ENCODE results near the gene EHBP1L1. TPM values are rescaled to one million over a fixed set of nuclear protein-coding genes. Genes with fewer than 3 reads are reported as not detected.

The EHBP1L1 gene
- total RNA-seq, 2 donors from 2014 or later: 6.2 to 9.8 TPM

- no peaks in the 10 kb centered on the region for H3K9me3 Mint-ChIP-seq
- H3K4me1 Mint-ChIP-seq: no peaks in the 10 kb centered on the region
- H3K36me3 Mint-ChIP-seq (ENCODE audit: low read depth): peaks cover 64% of the 10 kb centered on the region
- no peaks in the 10 kb centered on the region for H3K27me3 Mint-ChIP-seq (ENCODE audit: insufficient read depth)
- peaks cover 70% of the 10 kb centered on the region for H3K36me3 ChIP-seq (ENCODE audit: control insufficient read depth, insufficient read depth, low read length)
- H3K4me3 ChIP-seq (ENCODE audit: low read length): no peak overlapping the region
- H3K9ac ChIP-seq (ENCODE audit: extremely low read depth, low read length, poor library complexity, severe bottlenecking): no peak overlapping the region
- no peak overlapping the region for H3K4me3 Mint-ChIP-seq
- TF ChIP-seq, protein P1, sequence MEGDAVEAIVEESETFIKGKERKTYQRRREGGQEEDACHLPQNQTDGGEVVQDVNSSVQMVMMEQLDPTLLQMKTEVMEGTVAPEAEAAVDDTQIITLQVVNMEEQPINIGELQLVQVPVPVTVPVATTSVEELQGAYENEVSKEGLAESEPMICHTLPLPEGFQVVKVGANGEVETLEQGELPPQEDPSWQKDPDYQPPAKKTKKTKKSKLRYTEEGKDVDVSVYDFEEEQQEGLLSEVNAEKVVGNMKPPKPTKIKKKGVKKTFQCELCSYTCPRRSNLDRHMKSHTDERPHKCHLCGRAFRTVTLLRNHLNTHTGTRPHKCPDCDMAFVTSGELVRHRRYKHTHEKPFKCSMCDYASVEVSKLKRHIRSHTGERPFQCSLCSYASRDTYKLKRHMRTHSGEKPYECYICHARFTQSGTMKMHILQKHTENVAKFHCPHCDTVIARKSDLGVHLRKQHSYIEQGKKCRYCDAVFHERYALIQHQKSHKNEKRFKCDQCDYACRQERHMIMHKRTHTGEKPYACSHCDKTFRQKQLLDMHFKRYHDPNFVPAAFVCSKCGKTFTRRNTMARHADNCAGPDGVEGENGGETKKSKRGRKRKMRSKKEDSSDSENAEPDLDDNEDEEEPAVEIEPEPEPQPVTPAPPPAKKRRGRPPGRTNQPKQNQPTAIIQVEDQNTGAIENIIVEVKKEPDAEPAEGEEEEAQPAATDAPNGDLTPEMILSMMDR (conservative IDR thresholded peaks at IDR 0.05): peak; percentile 67
- peak; percentile 81 for DNase-seq
- no peaks in the 10 kb centered on the region for H3K27me3 ChIP-seq (ENCODE audit: control insufficient read depth, insufficient read depth, low read length, poor library complexity, severe bottlenecking)
- WGBS, 2 experiments (ENCODE audit: insufficient coverage in 1 of 2, insufficient read length in 1 of 2): 88% methylated on average over 28 to 30 of the region's 30 CpGs
- H3K27ac Mint-ChIP-seq: no peak overlapping the region
- H3K9me3 ChIP-seq (ENCODE audit: control insufficient read depth, low read length): no peaks in the 10 kb centered on the region
- no peak overlapping the region for H3K27ac ChIP-seq (ENCODE audit: low read depth, low read length)
- H3K4me1 ChIP-seq (ENCODE audit: control insufficient read depth, insufficient read depth, low read length): no peaks in the 10 kb centered on the region
These were observed 49.9 kb downstream of the EHBP1L1 start for GRCh38 chr11:65625628-65626342.

DNA sequence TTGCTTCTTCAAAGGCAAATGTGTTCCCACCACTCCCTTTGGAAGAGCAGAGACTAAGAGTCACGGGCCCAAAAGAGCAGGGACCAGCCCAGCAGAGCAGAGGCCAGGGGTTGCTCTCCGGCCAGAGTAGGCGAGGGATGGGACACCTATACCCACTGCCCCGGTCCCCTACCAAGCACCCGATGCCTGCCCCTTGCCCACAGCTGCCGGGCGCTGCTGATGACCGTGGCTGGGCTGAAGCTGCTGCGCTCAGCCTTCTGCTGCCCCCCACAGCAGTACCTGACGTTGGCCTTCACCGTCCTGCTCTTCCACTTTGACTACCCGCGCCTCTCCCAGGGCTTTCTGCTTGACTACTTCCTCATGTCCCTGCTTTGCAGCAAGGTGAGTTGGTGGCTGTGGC is 51.3 kb downstream of the EHBP1L1 start:
- Histone ChIP-seq H3K27me3 (ENCODE audit: control insufficient read depth, insufficient read depth, low read length, poor library complexity, severe bottlenecking) (no peaks in the 10 kb centered on the region), H3K9me3 (ENCODE audit: control insufficient read depth, low read length) (no peaks in the 10 kb centered on the region), H3K27ac (ENCODE audit: low read depth, low read length) (no peak overlapping the region), H3K4me3 (ENCODE audit: low read length) (no peak overlapping the region), H3K36me3 (ENCODE audit: control insufficient read depth, insufficient read depth, low read length) (peaks cover 71% of the 10 kb centered on the region), H3K4me1 (ENCODE audit: control insufficient read depth, insufficient read depth, low read length) (no peaks in the 10 kb centered on the region), H3K9ac (ENCODE audit: extremely low read depth, low read length, poor library complexity, severe bottlenecking) (no peak overlapping the region)
- TF ChIP-seq, protein P1 (conservative IDR thresholded peaks at IDR 0.05): no peak
- Mint-ChIP-seq H3K4me1 (no peaks in the 10 kb centered on the region), H3K36me3 (ENCODE audit: low read depth) (peaks cover 60% of the 10 kb centered on the region), H3K27ac (no peak overlapping the region), H3K27me3 (ENCODE audit: insufficient read depth) (no peaks in the 10 kb centered on the region), H3K9me3 (no peaks in the 10 kb centered on the region), H3K4me3 (no peak overlapping the region)
- no peak for DNase-seq
- 95% methylated on average over 11 to 13 of the region's 13 CpGs for WGBS, 2 experiments (ENCODE audit: insufficient coverage in 1 of 2, insufficient read length in 1 of 2)

- H3K9me3 Mint-ChIP-seq: no peaks in the 10 kb centered on the region
These were observed 53.7 kb downstream of the EHBP1L1 start for GRCh38 chr11:65629579-65629978.

More at GRCh38 chr11:65629579-65629978, 53.7 kb downstream of the EHBP1L1 start:
- H3K4me1 ChIP-seq (ENCODE audit: control insufficient read depth, insufficient read depth, low read length): no peaks in the 10 kb centered on the region
- no peaks in the 10 kb centered on the region for H3K27me3 Mint-ChIP-seq (ENCODE audit: insufficient read depth)
- no peak overlapping the region for H3K4me3 Mint-ChIP-seq
- TF ChIP-seq, protein P1 (conservative IDR thresholded peaks at IDR 0.05): no peak
- peaks cover 46% of the 10 kb centered on the region for H3K36me3 Mint-ChIP-seq (ENCODE audit: low read depth)
- 95 to 96% methylated on average over 13 to 14 of the region's 14 CpGs for WGBS, 2 experiments (ENCODE audit: insufficient coverage in 1 of 2, insufficient read length in 1 of 2)
- DNase-seq: no peak
- no peaks in the 10 kb centered on the region for H3K9me3 ChIP-seq (ENCODE audit: control insufficient read depth, low read length)
- peaks cover 61% of the 10 kb centered on the region for H3K36me3 ChIP-seq (ENCODE audit: control insufficient read depth, insufficient read depth, low read length)
- no peak overlapping the region for H3K9ac ChIP-seq (ENCODE audit: extremely low read depth, low read length, poor library complexity, severe bottlenecking)
- H3K27me3 ChIP-seq (ENCODE audit: control insufficient read depth, insufficient read depth, low read length, poor library complexity, severe bottlenecking): no peaks in the 10 kb centered on the region
- no peak overlapping the region for H3K27ac ChIP-seq (ENCODE audit: low read depth, low read length)
- no peak overlapping the region for H3K27ac Mint-ChIP-seq
- H3K4me1 Mint-ChIP-seq: no peaks in the 10 kb centered on the region
- H3K4me3 ChIP-seq (ENCODE audit: low read length): no peak overlapping the region
